Measurements from ENCODE around the gene CALCR.

DNA sequence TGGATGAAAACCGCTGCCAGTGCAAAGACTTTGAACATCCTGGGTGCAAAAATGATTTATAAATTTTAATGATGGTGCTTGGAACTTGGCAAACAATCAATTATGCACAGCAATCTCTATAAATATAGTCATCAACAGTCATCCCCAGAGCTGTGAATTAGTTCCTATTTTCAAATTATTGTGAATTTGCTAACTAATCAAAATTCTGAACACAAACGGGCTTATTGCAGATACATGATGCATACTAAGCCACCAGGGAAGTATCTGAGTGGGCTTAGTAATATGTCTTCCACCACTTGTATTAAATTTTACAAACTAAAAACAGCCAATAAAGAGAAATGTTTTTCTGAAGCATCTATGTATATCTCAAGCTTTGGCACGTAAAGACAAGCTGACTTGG, 165.2 kb downstream of the CALCR start:
- TF ChIP-seq, protein P1, sequence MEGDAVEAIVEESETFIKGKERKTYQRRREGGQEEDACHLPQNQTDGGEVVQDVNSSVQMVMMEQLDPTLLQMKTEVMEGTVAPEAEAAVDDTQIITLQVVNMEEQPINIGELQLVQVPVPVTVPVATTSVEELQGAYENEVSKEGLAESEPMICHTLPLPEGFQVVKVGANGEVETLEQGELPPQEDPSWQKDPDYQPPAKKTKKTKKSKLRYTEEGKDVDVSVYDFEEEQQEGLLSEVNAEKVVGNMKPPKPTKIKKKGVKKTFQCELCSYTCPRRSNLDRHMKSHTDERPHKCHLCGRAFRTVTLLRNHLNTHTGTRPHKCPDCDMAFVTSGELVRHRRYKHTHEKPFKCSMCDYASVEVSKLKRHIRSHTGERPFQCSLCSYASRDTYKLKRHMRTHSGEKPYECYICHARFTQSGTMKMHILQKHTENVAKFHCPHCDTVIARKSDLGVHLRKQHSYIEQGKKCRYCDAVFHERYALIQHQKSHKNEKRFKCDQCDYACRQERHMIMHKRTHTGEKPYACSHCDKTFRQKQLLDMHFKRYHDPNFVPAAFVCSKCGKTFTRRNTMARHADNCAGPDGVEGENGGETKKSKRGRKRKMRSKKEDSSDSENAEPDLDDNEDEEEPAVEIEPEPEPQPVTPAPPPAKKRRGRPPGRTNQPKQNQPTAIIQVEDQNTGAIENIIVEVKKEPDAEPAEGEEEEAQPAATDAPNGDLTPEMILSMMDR (IDR thresholded peaks at IDR 0.05): no peak
- TF ChIP-seq POLR2A (IDR thresholded peaks at IDR 0.05): no peak
